Measurements from ENCODE around the gene KCNMA1. TPM values are rescaled to one million over a fixed set of nuclear protein-coding genes. Genes with fewer than 3 reads are reported as not detected.

Gene KCNMA1
- total and polyA plus RNA-seq, 9 of the 15 experiments (the other 6 are each of a cell fraction or from before 2014, with no cell fraction given), result 0.01 to 0.95 (median 0.15) TPM; not detected in 4

DNA sequence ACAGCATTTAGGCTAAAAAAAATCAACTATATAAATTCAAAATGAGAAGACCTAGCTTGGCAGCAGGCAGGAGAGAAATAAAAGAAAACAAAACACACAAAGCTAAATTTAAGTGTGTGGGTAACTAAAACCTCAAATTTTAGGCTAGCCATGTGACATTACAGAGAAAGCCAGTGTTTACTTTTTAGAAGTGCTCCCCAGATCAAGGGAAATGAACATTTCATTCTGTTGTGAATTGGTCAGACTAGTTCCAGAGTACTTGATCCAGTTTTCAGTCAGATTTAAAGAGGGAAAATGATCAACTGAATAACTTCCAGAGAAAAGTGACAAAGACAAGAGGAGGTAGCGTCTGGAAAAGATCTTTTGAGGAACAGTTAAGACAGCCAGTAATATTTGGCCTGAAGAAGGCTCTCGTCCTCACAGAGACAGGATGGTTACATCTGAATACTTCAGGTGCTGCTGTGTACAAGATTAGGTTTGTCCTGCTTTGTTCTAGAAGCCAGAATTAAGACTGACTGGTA is 563.4 kb downstream of the KCNMA1 start:
- in situ Hi-C loops (cut with MboI), result no loop called here
- H3K27ac ChIP-seq (ENCODE audit: extremely low read depth, low read depth, low read length), result no peak overlapping the region
- TF ChIP-seq ZZZ3 (IDR thresholded peaks at IDR 0.05) (no peak), BRF1 (IDR thresholded peaks at IDR 0.05; ENCODE audit: borderline replicate concordance, extremely low read depth, insufficient read length) (no peak), RREB1 (CRISPR knock-in tag; IDR thresholded peaks at IDR 0.05) (no peak), SRSF9 (IDR thresholded peaks at IDR 0.05; ENCODE audit: borderline replicate concordance, low read depth, low read length) (no peak), U2AF2 (optimal IDR thresholded peaks at IDR 0.05; ENCODE audit: low read depth, low read length) (no peak), ZNF41 (CRISPR knock-in tag; conservative IDR thresholded peaks at IDR 0.05) (no peak), FOSL1 (tag; conservative IDR thresholded peaks at IDR 0.05) (no peak), PHTF2 (CRISPR knock-in tag; IDR thresholded peaks at IDR 0.05) (no peak), SMAD4 (CRISPR knock-in tag; conservative IDR thresholded peaks at IDR 0.05) (no peak), SP2 (IDR thresholded peaks at IDR 0.05; ENCODE audit: extremely low read depth, low read depth, low read length, poor library complexity, severe bottlenecking) (no peak), HNRNPUL1 (IDR thresholded peaks at IDR 0.05; ENCODE audit: low read length) (no peak), CEBPB (tag; IDR thresholded peaks at IDR 0.05) (no peak), EGR1 (conservative IDR thresholded peaks at IDR 0.05) (no peak), SMAD2 (IDR thresholded peaks at IDR 0.05; ENCODE audit: low read depth, low read length) (no peak), TEAD1 (CRISPR knock-in tag; IDR thresholded peaks at IDR 0.05) (no peak), ATF7 (IDR thresholded peaks at IDR 0.05) (no peak), MTF1 (CRISPR knock-in tag; IDR thresholded peaks at IDR 0.05; ENCODE audit: borderline replicate concordance) (no peak), ZFPM2 (CRISPR knock-in tag; IDR thresholded peaks at IDR 0.05) (no peak)
- FAIRE-seq (no peak), DNase-seq (ENCODE audit: extremely low read depth in 1 of 4, low spot score in 3 of 4) (no peak), ATAC-seq (no peak)
- H3K9me3 ChIP-seq (replicated peaks; ENCODE audit: control insufficient read depth, insufficient read depth, low read depth, low read length), result no peaks in the 10 kb centered on the region
- ChIA-PET POLR2A (no interaction called here), CTCF (ENCODE audit: low intra/inter-chr PET ratio) (no interaction called here)
- intact Hi-C loops (cut with micrococcal nuclease), result no loop called here
- H3K4me3 ChIP-seq, result no peak overlapping the region
- no TSS peak for BruUV-seq (replicated peaks)
- H4K20me1 ChIP-seq (replicated peaks; ENCODE audit: control insufficient read depth, insufficient read depth, low read length), result no peaks in the 10 kb centered on the region
- H3K27me3 ChIP-seq (ENCODE audit: control insufficient read depth in 2 of 2, insufficient read depth in 2 of 2, low read length in 2 of 2), result peaks cover 0 to 22% of the 10 kb centered on the region in 2 experiments; a peak in 3 of 5 replicates
- no peaks in the 10 kb centered on the region for H3K4me1 ChIP-seq (replicated peaks in 1 of 2; ENCODE audit: control insufficient read depth in 2 of 2, insufficient read depth in 2 of 2, low read length in 2 of 2)
- H2AFZ ChIP-seq (ENCODE audit: low read depth, low read length), result no peak overlapping the region
- 0% methylated on average over 2 of the region's 2 CpGs for WGBS (ENCODE audit: insufficient coverage, low coverage, missing lambda C conversion rate)
- H3K79me2 ChIP-seq (ENCODE audit: control insufficient read depth, insufficient read depth, low read length), result no peaks in the 10 kb centered on the region
- no peaks in the 10 kb centered on the region for H3K36me3 ChIP-seq (ENCODE audit: control insufficient read depth, insufficient read depth, low read length)
- H3K9me1 ChIP-seq (ENCODE audit: control insufficient read depth, insufficient read depth, low read length), result no peaks in the 10 kb centered on the region
- H3K4me2 ChIP-seq (ENCODE audit: insufficient read depth, low read length), result no peak overlapping the region
- H3K9ac ChIP-seq (ENCODE audit: insufficient read depth in 1 of 2, low read depth in 2 of 2, low read length in 2 of 2), result no peak overlapping the region
